D721Med (cell line): ENCODE measurements around the gene APOL3.
"Not testable (repeated sequence)": the region's sequence is repeated elsewhere in the genome, so short reads cannot be mapped to it uniquely, and the experiment has no call there.

ENCODE experiments used
- DNase-seq: peaks from one replicate; pipeline ENCODE4 v3.0.0; 2011; ENCODE audit warnings: low spot score; ENCODE audit not compliant: insufficient read length
- FAIRE-seq: peaks from 2 replicates; lab custom pipeline; 2011; peaks lifted over from hg19 to GRCh38; lab: Jason Lieb, UNC
- TF ChIP-seq, protein P1 (sequence below): IDR thresholded peaks from 2 replicates; pipeline ENCODE4 v1.5.1; 2012; ENCODE audit warnings: mild to moderate bottlenecking, control low read depth; ENCODE audit not compliant: insufficient read depth; ENCODE audit errors: missing control alignments

APOL3 gene

DNA sequence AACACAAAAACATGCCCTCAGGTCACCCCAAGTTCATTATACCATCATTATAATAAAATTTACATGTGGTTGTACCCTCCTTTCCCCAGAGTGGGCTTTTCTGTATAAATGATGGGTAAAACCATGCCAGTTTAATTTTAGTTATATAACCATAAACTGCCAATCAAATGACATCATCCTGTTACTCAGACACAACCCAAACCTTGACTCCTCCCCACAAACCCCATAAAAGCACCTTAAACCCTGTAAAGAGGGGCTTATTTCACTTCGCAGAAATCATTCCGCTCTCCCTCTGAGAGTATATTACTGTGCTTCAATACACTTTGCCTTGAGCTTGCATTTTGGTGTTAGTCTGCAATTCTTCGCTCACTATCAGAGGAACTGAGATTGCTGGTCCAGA is 5.5 kb upstream of the APOL3 start:
- no peak for FAIRE-seq
- TF ChIP-seq, protein P1, sequence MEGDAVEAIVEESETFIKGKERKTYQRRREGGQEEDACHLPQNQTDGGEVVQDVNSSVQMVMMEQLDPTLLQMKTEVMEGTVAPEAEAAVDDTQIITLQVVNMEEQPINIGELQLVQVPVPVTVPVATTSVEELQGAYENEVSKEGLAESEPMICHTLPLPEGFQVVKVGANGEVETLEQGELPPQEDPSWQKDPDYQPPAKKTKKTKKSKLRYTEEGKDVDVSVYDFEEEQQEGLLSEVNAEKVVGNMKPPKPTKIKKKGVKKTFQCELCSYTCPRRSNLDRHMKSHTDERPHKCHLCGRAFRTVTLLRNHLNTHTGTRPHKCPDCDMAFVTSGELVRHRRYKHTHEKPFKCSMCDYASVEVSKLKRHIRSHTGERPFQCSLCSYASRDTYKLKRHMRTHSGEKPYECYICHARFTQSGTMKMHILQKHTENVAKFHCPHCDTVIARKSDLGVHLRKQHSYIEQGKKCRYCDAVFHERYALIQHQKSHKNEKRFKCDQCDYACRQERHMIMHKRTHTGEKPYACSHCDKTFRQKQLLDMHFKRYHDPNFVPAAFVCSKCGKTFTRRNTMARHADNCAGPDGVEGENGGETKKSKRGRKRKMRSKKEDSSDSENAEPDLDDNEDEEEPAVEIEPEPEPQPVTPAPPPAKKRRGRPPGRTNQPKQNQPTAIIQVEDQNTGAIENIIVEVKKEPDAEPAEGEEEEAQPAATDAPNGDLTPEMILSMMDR: no peak
- DNase-seq: no peak

DNA sequence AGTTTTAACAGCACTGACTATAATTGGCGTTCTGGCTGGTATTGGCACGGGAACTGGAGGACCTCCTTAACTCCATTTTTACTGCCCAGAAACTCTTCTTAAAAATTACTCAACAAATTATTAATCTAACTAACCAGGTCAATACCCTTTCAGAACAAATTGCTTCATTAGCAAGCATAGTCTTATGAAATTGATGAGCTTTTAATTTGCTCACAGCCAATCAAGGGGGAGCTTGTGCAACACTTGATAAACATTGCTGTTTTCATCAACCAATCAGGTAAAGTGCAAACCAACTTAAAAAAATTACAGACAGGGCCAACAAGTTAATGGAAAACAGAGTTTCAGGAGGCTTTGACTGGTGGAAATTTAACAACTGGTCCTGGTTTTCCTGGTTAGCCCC is 4.6 kb upstream of the APOL3 start:
- DNase-seq (no peak), FAIRE-seq (no peak)
- TF ChIP-seq, protein P1: no peak

DNA sequence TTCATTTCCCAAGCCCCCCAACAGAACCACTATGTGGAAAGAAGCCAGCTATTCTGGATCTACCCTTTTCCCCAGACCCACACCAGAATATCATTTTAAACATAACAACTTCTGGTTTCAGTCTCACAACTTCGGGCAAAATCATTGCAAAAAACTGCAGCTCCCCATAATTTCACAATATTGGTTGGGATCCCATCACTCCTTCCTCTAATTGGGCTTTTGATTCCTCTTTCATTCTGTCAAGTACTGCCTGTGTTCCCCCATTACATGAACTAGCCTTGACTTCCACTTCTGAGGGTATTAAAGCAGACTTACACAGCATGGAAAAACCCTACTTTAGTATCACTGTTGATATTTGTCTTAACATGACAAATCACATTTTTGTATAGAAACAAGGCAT is 4.1 kb upstream of the APOL3 start:
- DNase-seq (no peak), FAIRE-seq (no peak)
- TF ChIP-seq, protein P1: no peak

DNA sequence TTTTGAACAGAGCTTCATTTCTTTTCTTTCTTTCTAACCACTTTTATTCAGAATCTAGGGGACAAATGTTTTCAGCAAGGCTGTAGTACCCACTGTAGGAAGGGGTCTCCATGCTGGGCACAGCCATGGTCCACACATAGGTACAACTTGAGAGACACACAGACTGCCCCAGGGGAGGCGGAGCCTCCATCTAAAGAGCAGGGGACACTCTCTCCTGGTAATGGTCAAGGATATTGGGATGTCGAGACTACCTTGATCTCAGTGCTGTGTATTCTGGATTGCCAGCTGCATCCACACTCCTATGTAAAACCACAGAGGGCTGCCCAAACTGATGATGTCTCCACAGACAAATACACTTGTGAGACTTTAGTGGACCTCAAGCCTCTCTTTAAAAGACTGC is 2.9 kb upstream of the APOL3 start:
- no peak for FAIRE-seq
- no peak for DNase-seq
- TF ChIP-seq, protein P1: no peak

DNA sequence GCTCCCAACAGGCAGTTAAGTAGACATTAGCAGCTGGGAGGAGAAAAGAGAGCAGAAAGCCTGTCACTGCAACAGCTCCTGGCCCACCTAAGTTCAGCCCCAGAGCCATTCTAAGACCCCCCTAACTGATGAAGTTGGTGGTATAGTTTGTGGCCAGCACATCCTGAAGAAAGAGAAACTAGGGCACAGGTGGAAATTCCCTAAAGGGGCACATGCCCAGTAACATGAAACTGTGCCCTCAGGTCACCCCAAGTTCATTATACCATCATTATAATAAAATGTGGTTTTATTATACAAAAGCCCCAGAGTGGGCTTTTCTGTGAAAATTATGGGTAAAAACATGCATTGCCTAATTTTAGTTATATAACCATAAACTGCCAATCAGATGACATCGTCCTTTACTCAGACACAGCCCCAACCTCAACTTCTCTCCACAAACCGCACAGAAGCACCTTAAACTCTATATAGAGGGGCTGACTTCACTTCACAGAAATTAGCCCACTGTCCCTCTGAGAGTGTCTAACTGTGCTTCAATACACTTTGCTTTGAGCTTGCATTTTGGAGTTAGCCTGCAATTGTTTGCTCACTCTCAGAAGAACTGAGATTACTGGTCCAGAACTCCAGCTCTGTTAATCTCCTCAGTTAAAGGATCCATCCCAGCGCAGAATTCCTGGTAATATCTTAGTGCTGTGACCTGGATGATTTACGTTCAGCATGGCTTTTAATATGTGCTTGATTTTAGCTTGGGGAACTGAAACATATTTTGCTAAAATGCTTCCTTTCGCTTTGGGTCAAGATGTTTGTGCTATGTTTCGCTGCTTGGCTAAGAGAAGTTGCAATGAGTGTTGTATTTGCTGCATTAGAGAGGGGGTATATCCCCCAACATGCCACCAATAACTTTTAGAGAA is 1.8 kb upstream of the APOL3 start:
- FAIRE-seq (no peak), DNase-seq (no peak)
- TF ChIP-seq, protein P1: no peak

DNA sequence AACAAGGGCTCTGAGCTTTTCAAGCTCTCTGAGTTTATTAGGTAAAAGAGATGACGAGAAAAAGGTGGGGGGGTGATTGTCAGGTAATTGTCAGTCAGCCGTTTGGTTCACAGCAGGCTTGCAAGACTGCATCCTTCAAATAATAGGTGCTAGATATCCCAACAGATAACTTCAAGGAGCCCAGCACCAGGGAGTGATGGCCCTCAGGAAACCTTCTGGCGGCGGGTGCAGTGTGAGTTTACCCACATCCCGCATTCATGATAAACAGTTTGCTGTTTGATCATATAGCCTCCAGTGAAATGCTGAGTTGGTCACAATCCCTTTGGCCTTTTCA is 1.2 kb upstream of the APOL3 start:
- not testable (repeated sequence) for FAIRE-seq, DNase-seq

DNA sequence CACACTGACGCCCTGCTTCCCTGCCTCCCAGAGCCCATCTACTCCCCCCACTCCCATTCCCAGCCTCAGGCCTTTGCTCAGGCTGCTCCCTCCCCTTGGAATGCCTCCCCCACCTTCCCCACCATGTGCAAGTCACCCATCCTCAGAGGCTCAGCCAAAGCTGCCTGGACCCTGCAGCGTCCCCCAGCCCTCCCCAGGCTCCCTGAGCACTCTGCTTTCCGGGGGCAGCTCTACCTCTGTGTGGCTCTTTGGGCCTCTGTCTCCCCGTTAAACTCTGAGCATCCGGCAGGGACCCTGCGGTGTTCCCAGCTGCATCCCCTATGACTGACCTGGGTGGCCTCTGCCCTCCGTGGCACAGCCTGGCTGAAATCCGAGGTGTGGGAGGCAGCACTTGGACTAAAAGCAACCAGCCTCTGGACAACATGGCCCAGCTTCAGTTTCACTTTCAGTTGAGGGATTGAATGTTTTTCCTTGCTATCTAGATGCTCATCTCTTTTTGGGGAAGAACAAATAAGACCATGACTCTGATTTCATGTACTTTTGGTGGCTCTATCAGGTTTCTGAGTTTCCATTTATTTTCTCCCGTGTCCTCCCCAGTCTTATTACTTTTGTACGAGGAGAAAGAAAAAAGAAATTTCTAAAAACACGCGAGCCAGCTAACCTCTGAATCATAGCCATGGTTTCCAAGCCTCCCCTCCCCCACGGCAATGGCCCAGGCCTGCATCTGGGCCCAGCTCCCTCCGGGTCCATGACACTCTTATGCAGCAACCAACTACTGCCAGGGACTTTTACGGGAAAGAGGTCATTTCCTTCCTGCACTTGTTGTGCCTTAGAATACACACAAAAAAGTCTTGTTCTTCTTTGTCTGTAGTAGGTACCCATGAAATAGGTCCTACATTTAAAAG is 3.8 kb downstream of the APOL3 start:
- DNase-seq (no peak), FAIRE-seq (no peak)
- TF ChIP-seq, protein P1: no peak
